ENCODE data around the gene ENDOV. TPM values are rescaled to one million over a fixed set of nuclear protein-coding genes. Genes with fewer than 3 reads are reported as not detected.

ENDOV gene
- total RNA-seq, 2 donors from 2014 or later: 27.3 to 46.7 TPM

DNA sequence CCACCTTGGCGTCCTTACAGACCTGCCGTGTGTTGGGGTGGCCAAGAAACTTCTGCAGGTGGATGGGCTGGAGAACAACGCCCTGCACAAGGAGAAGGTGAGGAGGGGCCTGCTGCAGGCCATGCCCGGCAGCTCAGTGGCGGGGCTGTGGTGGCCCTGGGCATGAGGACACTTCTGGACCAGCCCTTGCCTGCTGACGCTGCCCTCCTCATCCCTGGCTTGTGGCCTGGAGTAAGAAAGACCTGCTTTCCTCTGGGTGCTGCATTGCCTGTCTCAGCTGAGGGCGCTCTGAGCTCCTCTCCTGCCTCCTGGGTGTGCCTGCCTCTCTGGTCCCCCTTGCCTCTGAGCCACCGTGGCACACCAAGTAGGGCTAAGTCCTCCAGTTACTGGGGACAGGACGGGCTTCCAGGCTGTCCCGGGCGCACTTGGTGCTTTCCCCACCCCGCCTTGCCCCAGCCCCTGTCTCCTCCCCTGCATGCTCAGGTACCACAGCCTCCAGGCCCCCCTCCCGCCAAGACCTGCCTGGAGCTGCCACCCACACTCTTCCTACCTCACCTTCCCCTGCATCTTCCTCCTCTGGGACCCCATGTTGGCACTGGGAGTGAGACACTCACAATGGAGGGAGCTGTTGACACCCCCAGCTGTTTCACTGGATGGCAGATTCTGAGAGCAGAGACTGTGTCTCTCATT, 8.7 kb downstream of the ENDOV start:
- H3K9me3 ChIP-seq: no peaks in the 10 kb centered on the region
- no peaks in the 10 kb centered on the region for H3K36me3 ChIP-seq
- ATAC-seq (ENCODE audit: insufficient number of reproducible peaks, low FRiP score, low read depth) (no peak), DNase-seq (ENCODE audit: low spot score) (no peak)
- no peak overlapping the region for H3K4me3 ChIP-seq
- H3K27ac ChIP-seq: no peak overlapping the region
- peaks cover 6 to 10% of the 10 kb centered on the region in 2 donors for H3K4me1 ChIP-seq (ENCODE audit: control insufficient read depth in 1 of 2, low read depth in 2 of 2)
- TF ChIP-seq, protein P1, sequence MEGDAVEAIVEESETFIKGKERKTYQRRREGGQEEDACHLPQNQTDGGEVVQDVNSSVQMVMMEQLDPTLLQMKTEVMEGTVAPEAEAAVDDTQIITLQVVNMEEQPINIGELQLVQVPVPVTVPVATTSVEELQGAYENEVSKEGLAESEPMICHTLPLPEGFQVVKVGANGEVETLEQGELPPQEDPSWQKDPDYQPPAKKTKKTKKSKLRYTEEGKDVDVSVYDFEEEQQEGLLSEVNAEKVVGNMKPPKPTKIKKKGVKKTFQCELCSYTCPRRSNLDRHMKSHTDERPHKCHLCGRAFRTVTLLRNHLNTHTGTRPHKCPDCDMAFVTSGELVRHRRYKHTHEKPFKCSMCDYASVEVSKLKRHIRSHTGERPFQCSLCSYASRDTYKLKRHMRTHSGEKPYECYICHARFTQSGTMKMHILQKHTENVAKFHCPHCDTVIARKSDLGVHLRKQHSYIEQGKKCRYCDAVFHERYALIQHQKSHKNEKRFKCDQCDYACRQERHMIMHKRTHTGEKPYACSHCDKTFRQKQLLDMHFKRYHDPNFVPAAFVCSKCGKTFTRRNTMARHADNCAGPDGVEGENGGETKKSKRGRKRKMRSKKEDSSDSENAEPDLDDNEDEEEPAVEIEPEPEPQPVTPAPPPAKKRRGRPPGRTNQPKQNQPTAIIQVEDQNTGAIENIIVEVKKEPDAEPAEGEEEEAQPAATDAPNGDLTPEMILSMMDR (IDR thresholded peaks at IDR 0.05): no peak
- H3K27me3 ChIP-seq (replicated peaks; ENCODE audit: insufficient read depth): no peaks in the 10 kb centered on the region

DNA sequence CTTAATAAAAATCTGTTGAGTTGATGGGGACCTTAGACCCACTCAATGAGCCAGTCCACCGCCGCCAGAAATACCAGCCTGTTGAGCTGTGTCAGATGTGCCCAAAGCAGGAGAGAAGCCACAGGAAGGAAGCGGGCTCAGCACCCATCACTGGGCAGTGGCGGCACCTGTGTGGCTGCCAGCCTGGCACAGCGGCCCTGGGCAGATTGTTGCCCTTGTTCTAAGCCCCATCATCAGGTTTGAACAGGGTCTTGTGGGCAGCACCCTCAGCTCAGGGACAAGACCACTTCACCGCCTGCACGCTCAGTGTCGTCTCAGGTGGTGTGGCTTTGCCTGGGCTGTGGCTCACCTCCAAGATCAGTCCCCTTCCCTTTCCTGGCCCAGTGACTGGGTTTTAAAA, 9.3 kb downstream of the ENDOV start:
- Histone ChIP-seq H3K27me3 (replicated peaks; ENCODE audit: insufficient read depth) (no peaks in the 10 kb centered on the region), H3K4me1 (ENCODE audit: control insufficient read depth in 1 of 2, low read depth in 2 of 2) (peaks cover 6 to 10% of the 10 kb centered on the region in 2 donors), H3K36me3 (no peaks in the 10 kb centered on the region), H3K4me3 (no peak overlapping the region), H3K27ac (no peak overlapping the region), H3K9me3 (no peaks in the 10 kb centered on the region)
- DNase-seq (ENCODE audit: low spot score) (no peak), ATAC-seq (ENCODE audit: insufficient number of reproducible peaks, low FRiP score, low read depth) (no peak)
- TF ChIP-seq, protein P1 (IDR thresholded peaks at IDR 0.05): no peak

DNA sequence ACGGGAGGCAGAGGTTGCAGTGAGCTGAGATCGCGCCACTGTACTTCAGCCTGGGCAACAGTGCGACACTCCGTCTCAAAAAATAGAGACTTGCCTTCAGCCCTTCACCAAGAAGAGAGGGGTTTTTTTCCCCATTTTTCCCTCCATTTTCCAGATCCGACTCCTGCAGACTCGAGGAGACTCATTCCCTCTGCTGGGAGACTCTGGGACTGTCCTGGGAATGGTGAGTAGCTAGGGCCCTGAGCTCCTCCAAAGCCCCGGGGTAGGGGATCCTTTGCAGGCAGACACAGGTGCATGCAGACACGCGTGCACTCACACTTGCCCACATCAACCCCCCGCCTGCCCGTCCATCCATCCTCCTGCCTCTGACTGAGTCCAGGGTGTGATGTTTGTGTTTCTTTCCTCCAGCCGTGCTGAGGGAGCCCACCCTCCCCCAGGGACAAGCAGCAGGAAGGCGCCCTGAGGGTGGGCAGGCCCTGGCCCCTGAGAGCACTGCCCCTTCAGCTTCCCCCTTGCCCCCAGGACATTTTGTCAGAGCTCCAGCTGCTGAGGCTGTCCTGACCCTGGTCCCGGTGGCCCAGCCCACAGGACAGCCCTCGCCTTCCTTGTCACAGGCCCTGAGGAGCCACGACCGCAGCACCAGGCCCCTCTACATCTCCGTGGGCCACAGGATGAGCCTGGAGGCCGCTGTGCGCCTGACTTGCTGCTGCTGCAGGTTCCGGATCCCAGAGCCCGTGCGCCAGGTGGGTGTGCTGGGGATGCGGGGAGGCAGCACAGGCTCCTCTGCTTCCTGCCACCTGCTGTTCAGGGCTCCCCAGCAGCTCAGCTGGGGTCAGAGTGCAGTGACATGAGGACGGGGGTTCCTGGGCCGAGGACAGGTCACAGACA, 10.2 kb downstream of the ENDOV start:
- TF ChIP-seq, protein P1 (IDR thresholded peaks at IDR 0.05): no peak
- no peak overlapping the region for H3K27ac ChIP-seq
- no peaks in the 10 kb centered on the region for H3K9me3 ChIP-seq
- no peaks in the 10 kb centered on the region for H3K27me3 ChIP-seq (replicated peaks; ENCODE audit: insufficient read depth)
- H3K4me1 ChIP-seq (ENCODE audit: control insufficient read depth in 1 of 2, low read depth in 2 of 2): peaks cover 6 to 10% of the 10 kb centered on the region in 2 donors
- no peak for DNase-seq (ENCODE audit: low spot score)
- peaks cover 6% of the 10 kb centered on the region for H3K36me3 ChIP-seq
- ATAC-seq (ENCODE audit: insufficient number of reproducible peaks, low FRiP score, low read depth): no peak
- no peak overlapping the region for H3K4me3 ChIP-seq

DNA sequence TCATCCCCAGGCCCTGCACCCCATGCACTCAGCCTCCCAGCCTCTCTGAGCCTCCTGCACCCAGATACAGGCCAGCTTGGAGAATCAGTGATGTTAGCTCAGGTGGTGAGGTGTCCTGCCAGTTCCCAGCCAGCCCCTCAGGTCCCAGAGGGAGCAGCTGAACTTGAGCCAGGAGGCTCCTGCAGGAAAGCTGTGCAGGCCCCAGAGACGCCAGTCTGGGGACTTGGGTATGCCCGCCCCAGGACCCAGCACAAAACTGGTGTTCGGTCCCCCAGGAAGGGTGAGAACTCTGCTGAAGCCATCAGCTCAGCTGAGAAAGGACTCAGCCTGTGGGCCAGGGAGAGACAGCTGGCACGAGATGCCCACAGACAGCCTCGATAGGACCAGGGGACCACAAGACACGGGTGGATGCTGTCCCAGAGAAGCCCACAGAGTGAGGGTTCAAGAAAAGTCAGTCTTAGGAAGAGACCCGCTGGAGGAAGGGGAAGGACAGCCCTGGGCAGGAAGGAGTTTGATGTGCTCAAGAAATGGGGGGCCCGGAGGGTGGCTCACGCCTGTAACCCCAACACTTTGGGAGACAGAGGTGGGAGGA, 11.0 kb downstream of the ENDOV start:
- TF ChIP-seq, protein P1 (IDR thresholded peaks at IDR 0.05): no peak
- Histone ChIP-seq H3K4me3 (no peak overlapping the region), H3K27me3 (replicated peaks; ENCODE audit: insufficient read depth) (no peaks in the 10 kb centered on the region), H3K4me1 (ENCODE audit: control insufficient read depth in 1 of 2, low read depth in 2 of 2) (peaks cover 6 to 10% of the 10 kb centered on the region in 2 donors), H3K36me3 (peaks cover 6% of the 10 kb centered on the region), H3K9me3 (no peaks in the 10 kb centered on the region), H3K27ac (no peak overlapping the region)
- DNase-seq (ENCODE audit: low spot score) (no peak), ATAC-seq (ENCODE audit: insufficient number of reproducible peaks, low FRiP score, low read depth) (no peak)

Measured in thoracic aorta (tissue), 2 donors.